Stimulated activated memory B cell treated with anti-CD40 and anti-IgM and Interleukin-4, amounts not matched to agents 10 μg/mL and 1 μg/mL and 100 μg/mL, for 72 hours (primary cell): ENCODE measurements around the gene KIAA2012.
"Not testable (repeated sequence)": the region's sequence is repeated elsewhere in the genome, so short reads cannot be mapped to it uniquely, and the experiment has no call there.

Source experiments
- ATAC-seq: fragments of 150-1000 bp; cut with Tn5 transposase; 2 replicates; pipeline ENCODE4 v1.10.0; 2021
- H3K27ac Mint-ChIP-seq: one replicate; pipeline ENCODE4 v1.8.0; 2022; ENCODE audit warnings: mild to moderate bottlenecking, mixed read lengths
- H3K27me3 Mint-ChIP-seq: one replicate; pipeline ENCODE4 v1.8.0; 2022; ENCODE audit warnings: mixed read lengths
- H3K36me3 Mint-ChIP-seq: one replicate; pipeline ENCODE4 v1.8.0; 2022; ENCODE audit warnings: mixed read lengths
- H3K4me1 Mint-ChIP-seq: one replicate; pipeline ENCODE4 v1.8.0; 2022; ENCODE audit warnings: mixed read lengths
- H3K4me3 Mint-ChIP-seq: one replicate; pipeline ENCODE4 v1.8.0; 2022; ENCODE audit warnings: mild to moderate bottlenecking, moderate library complexity, mixed read lengths
- H3K9me3 Mint-ChIP-seq: one replicate; pipeline ENCODE4 v1.8.0; 2022; ENCODE audit warnings: mixed read lengths

Gene KIAA2012

GRCh38 chr2:202133909-202134265 is 60.8 kb downstream of the KIAA2012 start:
- Mint-ChIP-seq H3K4me1 (no peaks in the 10 kb centered on the region), H3K4me3 (no peak overlapping the region), H3K9me3 (no peaks in the 10 kb centered on the region), H3K27ac (no peak overlapping the region), H3K27me3 (no peaks in the 10 kb centered on the region), H3K36me3 (no peaks in the 10 kb centered on the region)
- no peak for ATAC-seq

- Mint-ChIP-seq H3K27ac (no peak overlapping the region), H3K4me3 (no peak overlapping the region), H3K27me3 (peaks cover 8% of the 10 kb centered on the region), H3K4me1 (no peaks in the 10 kb centered on the region), H3K36me3 (no peaks in the 10 kb centered on the region), H3K9me3 (no peaks in the 10 kb centered on the region)
- no peak for ATAC-seq
Measured at GRCh38 chr2:202135091-202135874, 62.2 kb downstream of the KIAA2012 start.

GRCh38 chr2:202136039-202136438 is 63.0 kb downstream of the KIAA2012 start:
- H3K4me3 Mint-ChIP-seq, H3K27ac Mint-ChIP-seq, H3K4me1 Mint-ChIP-seq, H3K27me3 Mint-ChIP-seq, H3K9me3 Mint-ChIP-seq, ATAC-seq, H3K36me3 Mint-ChIP-seq: not testable (repeated sequence)

GRCh38 chr2:202136526-202136925 is 63.5 kb downstream of the KIAA2012 start:
- Mint-ChIP-seq H3K36me3 (no peaks in the 10 kb centered on the region), H3K27me3 (peaks cover 8% of the 10 kb centered on the region), H3K27ac (no peak overlapping the region), H3K4me3 (no peak overlapping the region), H3K4me1 (peaks cover 11% of the 10 kb centered on the region), H3K9me3 (no peaks in the 10 kb centered on the region)
- ATAC-seq = no peak

- H3K4me1 Mint-ChIP-seq = peaks cover 15% of the 10 kb centered on the region
- H3K4me3 Mint-ChIP-seq = no peak overlapping the region
- ATAC-seq = peak; percentile 39
- no peaks in the 10 kb centered on the region for H3K36me3 Mint-ChIP-seq
- H3K27me3 Mint-ChIP-seq = peaks cover 8% of the 10 kb centered on the region
- H3K27ac Mint-ChIP-seq = no peak overlapping the region
- no peaks in the 10 kb centered on the region for H3K9me3 Mint-ChIP-seq
Measured at GRCh38 chr2:202140522-202141252, 67.6 kb downstream of the KIAA2012 start.

- H3K27me3 Mint-ChIP-seq = peaks cover 8% of the 10 kb centered on the region
- peaks cover 15% of the 10 kb centered on the region for H3K4me1 Mint-ChIP-seq
- no peak overlapping the region for H3K4me3 Mint-ChIP-seq
- H3K9me3 Mint-ChIP-seq = no peaks in the 10 kb centered on the region
- H3K27ac Mint-ChIP-seq = no peak overlapping the region
- no peak for ATAC-seq
- H3K36me3 Mint-ChIP-seq = no peaks in the 10 kb centered on the region
Measured at GRCh38 chr2:202141329-202141947, 68.4 kb downstream of the KIAA2012 start.

- Mint-ChIP-seq H3K27ac (no peak overlapping the region), H3K4me3 (no peak overlapping the region), H3K4me1 (peaks cover 15% of the 10 kb centered on the region), H3K36me3 (no peaks in the 10 kb centered on the region), H3K9me3 (no peaks in the 10 kb centered on the region), H3K27me3 (peaks cover 16% of the 10 kb centered on the region)
- no peak for ATAC-seq
Measured at GRCh38 chr2:202142540-202142939, 69.5 kb downstream of the KIAA2012 start.

GRCh38 chr2:202147775-202148174 is 74.7 kb downstream of the KIAA2012 start:
- no peaks in the 10 kb centered on the region for H3K9me3 Mint-ChIP-seq
- H3K27me3 Mint-ChIP-seq = peaks cover 24% of the 10 kb centered on the region
- H3K36me3 Mint-ChIP-seq = no peaks in the 10 kb centered on the region
- no peak overlapping the region for H3K27ac Mint-ChIP-seq
- ATAC-seq = no peak
- no peak overlapping the region for H3K4me3 Mint-ChIP-seq
- H3K4me1 Mint-ChIP-seq = no peaks in the 10 kb centered on the region

- no peak overlapping the region for H3K4me3 Mint-ChIP-seq
- H3K27me3 Mint-ChIP-seq = peaks cover 24% of the 10 kb centered on the region
- no peak overlapping the region for H3K27ac Mint-ChIP-seq
- no peaks in the 10 kb centered on the region for H3K36me3 Mint-ChIP-seq
- H3K9me3 Mint-ChIP-seq = no peaks in the 10 kb centered on the region
- ATAC-seq = no peak
- no peaks in the 10 kb centered on the region for H3K4me1 Mint-ChIP-seq
Measured at GRCh38 chr2:202148515-202149154, 75.6 kb downstream of the KIAA2012 start.

GRCh38 chr2:202149155-202149762 is 76.2 kb downstream of the KIAA2012 start:
- H3K27ac Mint-ChIP-seq = no peak overlapping the region
- H3K36me3 Mint-ChIP-seq = no peaks in the 10 kb centered on the region
- no peaks in the 10 kb centered on the region for H3K9me3 Mint-ChIP-seq
- H3K4me1 Mint-ChIP-seq = no peaks in the 10 kb centered on the region
- H3K27me3 Mint-ChIP-seq = peaks cover 24% of the 10 kb centered on the region
- ATAC-seq = no peak
- H3K4me3 Mint-ChIP-seq = no peak overlapping the region

GRCh38 chr2:202149936-202150335 is 76.9 kb downstream of the KIAA2012 start:
- ATAC-seq = no peak
- Mint-ChIP-seq H3K9me3 (no peaks in the 10 kb centered on the region), H3K4me1 (no peaks in the 10 kb centered on the region), H3K36me3 (no peaks in the 10 kb centered on the region), H3K27me3 (peaks cover 24% of the 10 kb centered on the region), H3K4me3 (no peak overlapping the region), H3K27ac (no peak overlapping the region)

GRCh38 chr2:202152104-202152715 is 79.2 kb downstream of the KIAA2012 start:
- Mint-ChIP-seq H3K36me3 (no peaks in the 10 kb centered on the region), H3K27me3 (peaks cover 28% of the 10 kb centered on the region), H3K4me3 (no peak overlapping the region), H3K4me1 (no peaks in the 10 kb centered on the region), H3K9me3 (no peaks in the 10 kb centered on the region), H3K27ac (no peak overlapping the region)
- ATAC-seq = no peak

GRCh38 chr2:202154613-202155012 is 81.6 kb downstream of the KIAA2012 start:
- Mint-ChIP-seq H3K4me1 (no peaks in the 10 kb centered on the region), H3K9me3 (no peaks in the 10 kb centered on the region), H3K36me3 (no peaks in the 10 kb centered on the region), H3K27ac (no peak overlapping the region), H3K27me3 (peaks cover 17% of the 10 kb centered on the region), H3K4me3 (no peak overlapping the region)
- ATAC-seq = no peak

GRCh38 chr2:202157211-202157990 is 84.3 kb downstream of the KIAA2012 start:
- H3K27ac Mint-ChIP-seq = no peak overlapping the region

More at GRCh38 chr2:202157211-202157990, 84.3 kb downstream of the KIAA2012 start:
- ATAC-seq = peak; percentile 40
- no peaks in the 10 kb centered on the region for H3K36me3 Mint-ChIP-seq
- no peaks in the 10 kb centered on the region for H3K4me1 Mint-ChIP-seq
- no peaks in the 10 kb centered on the region for H3K9me3 Mint-ChIP-seq
- peaks cover 9% of the 10 kb centered on the region for H3K27me3 Mint-ChIP-seq
- H3K4me3 Mint-ChIP-seq = no peak overlapping the region
